NT2/D1 (cell line): ENCODE results near the gene FLII.

Source experiments
- DNase-seq: peaks from one replicate; pipeline ENCODE4 v3.0.0-alpha.2; 2011; ENCODE audit warnings: low read depth, low spot score
- H3K27me3 ChIP-seq: 2 replicates; pipeline ENCODE4 v1.6.0; 2011; ENCODE audit warnings: mild to moderate bottlenecking; ENCODE audit not compliant: insufficient read length, insufficient read depth
- H3K36me3 ChIP-seq: 2 replicates; pipeline ENCODE4 v1.6.1; 2011; ENCODE audit warnings: mild to moderate bottlenecking, low read length, mixed read lengths; ENCODE audit not compliant: insufficient read depth, insufficient read length
- H3K4me1 ChIP-seq: 2 replicates; pipeline ENCODE4 v1.5.1; 2011; ENCODE audit not compliant: insufficient read depth, insufficient read length
- H3K4me3 ChIP-seq: 2 replicates; pipeline ENCODE4 v1.5.1; 2011; ENCODE audit warnings: low read depth; ENCODE audit not compliant: insufficient read length
- H3K9ac ChIP-seq: 2 replicates; pipeline ENCODE4 v1.6.0; 2011; ENCODE audit warnings: low read depth; ENCODE audit not compliant: insufficient read length
- H3K9me3 ChIP-seq: 2 replicates; pipeline ENCODE4 v1.5.1; 2011; ENCODE audit warnings: mild to moderate bottlenecking, low read length; ENCODE audit not compliant: insufficient read depth
- SUZ12 ChIP-seq: IDR thresholded peaks from 2 replicates; pipeline ENCODE4 v1.6.1; 2011; ENCODE audit not compliant: insufficient read length, insufficient read depth; ENCODE audit errors: extremely low read depth
- YY1 ChIP-seq: IDR thresholded peaks from 2 replicates; pipeline ENCODE4 v1.6.1; 2011; ENCODE audit not compliant: insufficient read length, insufficient read depth
- ZNF274 ChIP-seq: IDR thresholded peaks from 2 replicates; pipeline ENCODE4 v1.6.1; 2011; ENCODE audit warnings: mild to moderate bottlenecking, low read depth, low read length

FLII gene

GRCh38 chr17:18263885-18264682, 5.5 kb upstream of the FLII start:
- Histone ChIP-seq H3K9me3 (no peaks in the 10 kb centered on the region), H3K27me3 (no peaks in the 10 kb centered on the region)
- TF ChIP-seq ZNF274 (no peak), YY1 (no peak), SUZ12 (no peak)

DNA sequence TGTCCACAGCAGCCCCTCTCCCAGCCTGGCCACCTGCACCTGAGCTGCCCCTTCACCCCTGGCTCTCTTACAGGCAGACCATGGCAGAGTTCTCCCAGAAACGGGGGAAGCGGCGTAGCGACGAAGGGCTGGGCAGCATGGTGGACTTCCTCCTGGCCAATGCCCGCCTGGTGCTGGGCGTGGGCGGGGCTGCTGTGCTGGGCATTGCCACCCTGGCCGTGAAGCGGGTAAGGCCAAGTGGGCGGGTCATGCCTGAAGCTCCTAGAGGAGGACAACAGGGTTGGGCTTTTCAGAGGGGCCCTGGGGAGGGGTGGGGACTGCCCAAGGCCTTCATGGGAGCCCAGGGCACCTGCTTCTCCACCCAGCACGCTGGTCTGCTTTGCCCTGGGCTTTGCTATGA, 4.1 kb upstream of the FLII start:
- no peak overlapping the region for H3K4me3 ChIP-seq
- H3K9ac ChIP-seq, result no peak overlapping the region
- H3K4me1 ChIP-seq, result peaks cover 4% of the 10 kb centered on the region
- no peaks in the 10 kb centered on the region for H3K27me3 ChIP-seq
- no peak for DNase-seq
- H3K36me3 ChIP-seq, result peaks cover 31% of the 10 kb centered on the region
- H3K9me3 ChIP-seq, result no peaks in the 10 kb centered on the region
- TF ChIP-seq SUZ12 (no peak), ZNF274 (no peak), YY1 (no peak)

More at GRCh38 chr17:18263885-18264682, 5.5 kb upstream of the FLII start:
- Histone ChIP-seq H3K9ac (peak overlapping the region; percentile 2), H3K4me3 (no peak overlapping the region), H3K4me1 (peaks cover 13% of the 10 kb centered on the region), H3K36me3 (peaks cover 31% of the 10 kb centered on the region)
- no peak for DNase-seq

GRCh38 chr17:18262111-18262510, 3.6 kb upstream of the FLII start:
- H3K9ac ChIP-seq, result peak overlapping the region; percentile 90
- H3K36me3 ChIP-seq, result peaks cover 31% of the 10 kb centered on the region
- no peak for DNase-seq
- no peaks in the 10 kb centered on the region for H3K27me3 ChIP-seq
- no peaks in the 10 kb centered on the region for H3K4me1 ChIP-seq
- H3K4me3 ChIP-seq, result no peak overlapping the region
- TF ChIP-seq SUZ12 (no peak), ZNF274 (no peak), YY1 (no peak)
- H3K9me3 ChIP-seq, result no peaks in the 10 kb centered on the region

DNA sequence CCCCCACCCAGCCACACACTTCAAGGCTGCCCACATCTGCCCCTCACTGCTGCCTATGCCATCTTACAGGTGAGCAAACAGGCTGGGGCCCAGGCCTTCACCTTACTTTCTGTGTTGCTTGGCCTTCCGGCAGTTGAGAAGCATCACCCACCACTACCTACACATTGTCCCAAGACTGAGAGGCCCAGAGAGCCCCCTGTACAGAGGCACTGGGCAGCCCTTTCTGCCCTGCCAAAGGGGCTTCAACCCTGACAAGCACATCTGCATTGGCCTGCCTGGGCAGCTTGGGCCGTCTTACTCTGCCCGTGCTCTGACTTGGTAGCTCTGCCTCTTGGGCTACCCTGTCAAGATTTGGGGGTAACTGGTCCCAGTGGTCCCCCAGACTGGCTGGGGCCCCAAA, 3.1 kb upstream of the FLII start:
- H3K9ac ChIP-seq, result peak overlapping the region; percentile 90
- H3K9me3 ChIP-seq, result no peaks in the 10 kb centered on the region
- H3K36me3 ChIP-seq, result peaks cover 35% of the 10 kb centered on the region
- H3K4me3 ChIP-seq, result peak overlapping the region; percentile 73
- no peak for DNase-seq
- H3K4me1 ChIP-seq, result no peaks in the 10 kb centered on the region
- H3K27me3 ChIP-seq, result no peaks in the 10 kb centered on the region
- TF ChIP-seq ZNF274 (no peak), SUZ12 (no peak), YY1 (no peak)

GRCh38 chr17:18261146-18261515, 2.6 kb upstream of the FLII start:
- TF ChIP-seq ZNF274, result no peak
- TF ChIP-seq YY1, result no peak
- no peak for TF ChIP-seq SUZ12
- DNase-seq, result no peak
- H3K4me3 ChIP-seq, result peak overlapping the region; percentile 73
- H3K9me3 ChIP-seq, result no peaks in the 10 kb centered on the region
- H3K27me3 ChIP-seq, result no peaks in the 10 kb centered on the region
- H3K9ac ChIP-seq, result peak overlapping the region; percentile 90
- H3K4me1 ChIP-seq, result no peaks in the 10 kb centered on the region
- peaks cover 40% of the 10 kb centered on the region for H3K36me3 ChIP-seq

DNA sequence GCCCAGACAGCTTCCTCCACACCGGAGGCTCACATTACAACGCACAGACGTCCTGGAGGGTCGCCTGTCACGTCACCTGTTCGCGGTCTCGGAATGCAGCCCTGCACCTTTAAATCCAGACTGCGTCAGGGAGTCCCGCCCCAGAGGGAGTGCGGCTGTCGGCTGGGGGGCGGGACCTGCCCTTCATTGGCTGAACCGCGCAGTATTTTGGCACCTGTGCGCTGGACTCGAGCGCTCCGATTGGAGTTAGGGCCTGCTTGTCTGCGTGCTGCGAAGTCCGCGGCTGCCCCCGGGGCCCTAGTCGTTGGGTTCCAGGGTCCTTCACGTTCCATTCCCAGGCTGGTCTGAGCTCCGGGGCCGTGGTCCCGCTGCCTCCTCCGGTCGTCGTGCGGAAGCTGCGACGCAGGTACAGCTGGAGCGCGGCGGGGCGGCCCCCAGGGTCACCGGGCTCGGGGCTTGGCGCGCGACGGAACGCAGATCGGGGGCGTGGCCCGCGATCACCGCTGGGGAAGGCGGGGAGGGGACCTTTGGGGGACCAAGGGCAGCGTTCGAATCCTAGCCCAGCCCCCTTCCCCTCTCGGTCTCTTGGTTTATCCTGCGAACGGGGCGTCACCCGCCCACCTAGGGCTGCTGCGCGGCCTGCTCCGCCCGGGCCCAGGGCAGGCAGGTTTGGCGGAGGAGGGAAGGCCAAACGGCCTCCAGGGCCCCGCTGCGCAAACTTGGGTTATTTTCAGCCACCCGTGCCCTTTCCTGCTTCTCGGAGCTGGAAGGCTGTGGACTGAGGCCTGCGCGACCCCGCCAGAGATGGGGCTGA, 2.0 kb upstream of the FLII start, which contains the start of gene MIEF2:
Gene MIEF2, plus strand, starts transcription at position 331 of the 814 bp plus-strand sequence. CDS start 2,059 bp downstream, outside the sequence.
- peak; percentile 83 for DNase-seq
- Histone ChIP-seq H3K36me3 (peaks cover 45% of the 10 kb centered on the region), H3K9ac (peak within 1 kb of the TSS; percentile 90), H3K4me1 (no peaks in the 10 kb centered on the region), H3K27me3 (no peaks in the 10 kb centered on the region), H3K4me3 (peak within 1 kb of the TSS; percentile 73), H3K9me3 (no peaks in the 10 kb centered on the region)
- TF ChIP-seq YY1 (no peak), SUZ12 (no peak)
